ENCODE measurements around the gene EPS8L3. TPM values are rescaled to one million over a fixed set of nuclear protein-coding genes. Genes with fewer than 3 reads are reported as not detected.

EPS8L3 gene
- total RNA-seq, 2 experiments from 2014 or later = not detected

DNA sequence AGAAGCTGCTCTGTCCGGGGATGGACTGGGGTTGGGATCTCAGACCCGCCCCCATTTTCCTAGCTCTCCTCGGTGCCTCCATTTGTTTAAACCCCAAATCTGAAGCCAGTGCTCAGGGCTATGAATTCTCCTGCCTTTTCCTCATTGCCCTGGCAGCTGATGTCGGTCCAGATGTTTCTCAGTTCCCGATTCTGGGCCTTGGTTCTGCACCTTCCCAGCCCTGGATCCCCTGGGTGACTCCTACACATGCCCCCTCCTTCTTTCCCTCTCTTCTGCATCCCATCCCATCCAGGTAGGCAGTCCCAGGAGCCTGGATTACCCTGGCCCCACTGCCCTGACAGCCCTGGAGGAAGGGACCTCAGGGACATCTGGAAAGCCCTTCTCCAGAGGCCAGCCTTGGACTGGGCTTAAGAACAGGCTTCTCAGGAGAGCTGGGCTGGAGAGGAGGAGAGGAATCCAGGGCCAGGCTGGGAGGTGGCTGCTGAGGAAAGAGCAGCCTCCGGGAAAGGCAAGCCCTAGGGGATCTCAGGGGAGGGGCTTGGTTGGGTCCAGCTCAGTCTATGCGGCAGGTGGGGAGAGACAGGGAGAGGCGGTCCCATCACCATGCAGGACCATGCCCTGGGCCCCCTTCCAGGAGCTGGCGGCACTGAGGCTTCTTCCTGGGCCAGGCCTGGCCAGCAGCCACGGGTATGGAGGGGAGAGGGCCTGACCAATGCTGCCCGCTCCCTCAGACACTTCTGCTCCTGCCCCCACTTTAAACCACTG is 6.8 kb upstream of the EPS8L3 start:
- ChIA-PET CTCF (interaction anchor here (1.2 to 24.0 kb wide), 5 partner anchors 127 to 271 kb away, joined by 5 to 745 read pairs (median 5); partner anchors contain the start of gene AHCYL1), POLR2A (interaction anchor here (1.2 kb wide), 1 partner anchor 213 kb away, joined by 3 read pairs; no protein-coding TSS in a partner anchor)
- H3K4me1 Mint-ChIP-seq (ENCODE audit: low read depth) = no peaks in the 10 kb centered on the region
- H3K4me3 Mint-ChIP-seq = no peak overlapping the region
- no peak for DNase-seq
- H3K27ac Mint-ChIP-seq = no peak overlapping the region
- no peak for ATAC-seq
- TF ChIP-seq, protein P1, sequence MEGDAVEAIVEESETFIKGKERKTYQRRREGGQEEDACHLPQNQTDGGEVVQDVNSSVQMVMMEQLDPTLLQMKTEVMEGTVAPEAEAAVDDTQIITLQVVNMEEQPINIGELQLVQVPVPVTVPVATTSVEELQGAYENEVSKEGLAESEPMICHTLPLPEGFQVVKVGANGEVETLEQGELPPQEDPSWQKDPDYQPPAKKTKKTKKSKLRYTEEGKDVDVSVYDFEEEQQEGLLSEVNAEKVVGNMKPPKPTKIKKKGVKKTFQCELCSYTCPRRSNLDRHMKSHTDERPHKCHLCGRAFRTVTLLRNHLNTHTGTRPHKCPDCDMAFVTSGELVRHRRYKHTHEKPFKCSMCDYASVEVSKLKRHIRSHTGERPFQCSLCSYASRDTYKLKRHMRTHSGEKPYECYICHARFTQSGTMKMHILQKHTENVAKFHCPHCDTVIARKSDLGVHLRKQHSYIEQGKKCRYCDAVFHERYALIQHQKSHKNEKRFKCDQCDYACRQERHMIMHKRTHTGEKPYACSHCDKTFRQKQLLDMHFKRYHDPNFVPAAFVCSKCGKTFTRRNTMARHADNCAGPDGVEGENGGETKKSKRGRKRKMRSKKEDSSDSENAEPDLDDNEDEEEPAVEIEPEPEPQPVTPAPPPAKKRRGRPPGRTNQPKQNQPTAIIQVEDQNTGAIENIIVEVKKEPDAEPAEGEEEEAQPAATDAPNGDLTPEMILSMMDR (IDR thresholded peaks at IDR 0.05) = no peak
- no peaks in the 10 kb centered on the region for H3K27me3 Mint-ChIP-seq
- no peaks in the 10 kb centered on the region for H3K36me3 Mint-ChIP-seq (ENCODE audit: low read depth)
- intact Hi-C loops (cut with micrococcal nuclease) = loop anchor here (2.0 kb wide), 1 partner anchor 224 kb away; no protein-coding TSS in a partner anchor
- no peaks in the 10 kb centered on the region for H3K9me3 Mint-ChIP-seq

DNA sequence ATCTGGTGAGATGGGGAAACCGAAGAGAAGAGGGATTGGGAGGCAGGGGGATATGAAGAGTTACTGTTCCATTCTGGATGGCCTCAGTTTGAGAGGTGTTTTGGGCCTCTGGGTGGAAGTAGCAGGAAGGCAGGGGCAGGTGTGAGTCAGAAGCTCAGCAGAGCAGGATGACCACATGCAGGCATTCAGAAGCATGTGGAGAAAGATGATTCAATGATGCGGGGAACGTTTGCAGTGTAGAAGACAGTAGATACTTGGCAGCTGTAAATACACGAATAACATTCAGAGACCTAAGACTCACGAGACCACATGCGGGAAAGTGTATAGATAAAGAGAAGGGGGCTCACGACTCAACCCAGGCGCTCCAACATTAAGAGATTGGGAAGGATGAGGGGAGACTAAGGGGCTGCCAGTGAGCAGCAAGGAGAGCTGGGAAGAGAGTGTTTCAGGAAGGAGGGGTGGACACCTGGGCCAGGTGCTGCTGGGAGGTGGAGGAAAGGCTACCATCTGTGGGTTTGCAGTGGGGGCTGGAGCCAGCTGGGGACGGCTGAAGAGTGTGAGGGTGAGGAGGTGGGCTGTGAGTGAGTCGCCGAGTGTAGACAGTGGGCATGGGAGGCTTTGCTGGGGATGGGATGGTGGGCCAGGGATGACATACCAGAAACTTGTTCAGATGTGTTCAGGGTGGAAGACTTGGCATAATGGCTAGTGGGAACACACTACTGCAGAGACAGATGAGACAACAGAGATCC is 5.8 kb upstream of the EPS8L3 start:
- no peak for DNase-seq
- ChIA-PET POLR2A (interaction anchor here (1.2 kb wide), 1 partner anchor 214 kb away, joined by 3 read pairs; no protein-coding TSS in a partner anchor), CTCF (interaction anchor here (1.4 to 9.7 kb wide), 4 partner anchors 130 to 224 kb away, joined by 5 to 211 read pairs (median 8); partner anchors contain the start of gene AHCYL1)
- TF ChIP-seq, protein P1 (IDR thresholded peaks at IDR 0.05) = no peak
- intact Hi-C loops (cut with micrococcal nuclease) = loop anchor here (2.0 kb wide), 1 partner anchor 223 kb away; no protein-coding TSS in a partner anchor
- Mint-ChIP-seq H3K36me3 (ENCODE audit: low read depth) (no peaks in the 10 kb centered on the region), H3K4me1 (ENCODE audit: low read depth) (no peaks in the 10 kb centered on the region), H3K9me3 (no peaks in the 10 kb centered on the region), H3K27ac (no peak overlapping the region), H3K27me3 (no peaks in the 10 kb centered on the region), H3K4me3 (no peak overlapping the region)
- ATAC-seq = no peak

DNA sequence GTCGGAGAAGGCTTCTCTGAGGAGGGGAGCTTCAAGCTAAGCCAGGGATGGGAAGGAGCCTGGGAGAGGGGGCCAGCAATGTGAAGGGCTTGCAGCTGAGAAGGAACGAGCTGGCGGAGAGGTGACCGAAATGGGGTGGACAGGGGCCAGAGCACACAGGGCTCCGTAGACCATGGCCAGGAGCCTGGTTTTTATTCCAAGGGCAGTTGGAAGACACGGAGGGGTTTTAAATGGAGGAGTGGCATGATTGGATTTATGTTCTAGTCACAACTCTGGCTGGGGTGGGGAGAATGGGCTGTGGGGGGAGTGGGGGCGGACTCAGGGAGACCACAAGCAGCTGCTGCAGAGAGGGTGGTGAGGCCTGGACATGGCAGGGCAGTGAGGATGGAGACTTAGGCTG is 5.1 kb upstream of the EPS8L3 start:
- H3K27ac Mint-ChIP-seq = no peak overlapping the region
- POLR2A ChIA-PET = no interaction called here
- no peak for DNase-seq
- no peaks in the 10 kb centered on the region for H3K9me3 Mint-ChIP-seq
- intact Hi-C loops (cut with micrococcal nuclease) = no loop called here
- H3K27me3 Mint-ChIP-seq = no peaks in the 10 kb centered on the region
- CTCF ChIA-PET = interaction anchor here (1.3 to 1.9 kb wide), 3 partner anchors 129 to 223 kb away, joined by 3 to 8 read pairs (median 7); partner anchors contain the start of gene AHCYL1
- H3K4me3 Mint-ChIP-seq = no peak overlapping the region
- TF ChIP-seq, protein P1 (IDR thresholded peaks at IDR 0.05) = no peak
- H3K36me3 Mint-ChIP-seq (ENCODE audit: low read depth) = no peaks in the 10 kb centered on the region
- ATAC-seq = no peak
- no peaks in the 10 kb centered on the region for H3K4me1 Mint-ChIP-seq (ENCODE audit: low read depth)

DNA sequence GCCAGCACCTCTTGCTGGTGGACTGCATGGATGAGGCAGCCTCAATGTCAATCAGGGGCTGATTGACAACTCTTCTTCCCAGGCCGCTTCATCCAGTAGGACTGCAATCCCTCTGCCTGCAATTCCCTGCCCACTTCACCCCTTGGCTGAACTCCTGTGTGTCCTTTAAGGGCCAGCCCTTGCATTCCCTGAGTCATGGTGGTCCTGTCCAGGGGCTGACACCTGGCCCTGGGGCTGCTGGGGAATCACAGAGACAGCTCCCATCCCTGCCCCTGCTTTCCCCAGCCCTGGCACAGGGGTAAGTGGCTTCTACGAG is 4.6 kb upstream of the EPS8L3 start:
- H3K4me3 Mint-ChIP-seq = no peak overlapping the region
- H3K4me1 Mint-ChIP-seq (ENCODE audit: low read depth) = no peaks in the 10 kb centered on the region
- intact Hi-C loops (cut with micrococcal nuclease) = no loop called here
- POLR2A ChIA-PET = no interaction called here
- DNase-seq (no peak), ATAC-seq (no peak)
- CTCF ChIA-PET = interaction anchor here (1.3 to 1.9 kb wide), 3 partner anchors 128 to 222 kb away, joined by 3 to 8 read pairs (median 7); partner anchors contain the start of gene AHCYL1
- TF ChIP-seq, protein P1 (IDR thresholded peaks at IDR 0.05) = no peak
- H3K9me3 Mint-ChIP-seq = no peaks in the 10 kb centered on the region
- H3K27ac Mint-ChIP-seq = no peak overlapping the region
- no peaks in the 10 kb centered on the region for H3K27me3 Mint-ChIP-seq
- H3K36me3 Mint-ChIP-seq (ENCODE audit: low read depth) = no peaks in the 10 kb centered on the region

Measured in activated CD8-positive, alpha-beta T cell treated with anti-CD3 and anti-CD28 coated beads for 36 hours (primary cell).